H1 (cell line): ENCODE data around the gene SS18L1. TPM values are rescaled to one million over a fixed set of nuclear protein-coding genes. Genes with fewer than 3 reads are reported as not detected.

Experiments
- polyA plus RNA-seq, 7 experiments: library from polyadenylated mRNA; depleted of rRNA in 3 of 7; stranded (reverse) in 5 of 7; unstranded in 2 of 7; fragments of >200 nt in 5 of 7; fragments of 200-250 nt in 2 of 7; gene quantifications; 1 replicate in 5 of 7; 2 replicates in 1 of 7; 4 replicates in 1 of 7; pipeline versions ENCODE4 v1.2.1 to v1.2.3, GENCODE V29; 2011 to 2013; ENCODE audit warnings: missing spikeins in 2 of 7, mixed read lengths in 2 of 7
- total RNA-seq: library from RNA; stranded (reverse); fragmentation: NEBNext Ultra II Directional; extraction: Animal tissue kit (Norgen Biotek cat#: 25700); gene quantifications from 2 replicates; pipeline ENCODE4 v1.2.1, GENCODE V29; 2021
- TF ChIP-seq, protein P1 (sequence below): IDR thresholded peaks from 2 replicates; pipeline ENCODE4 v1.6.1; 2012; ENCODE audit warnings: inconsistent platforms

The SS18L1 gene
- total and polyA plus RNA-seq, 2 of the 8 experiments (the other 6 are each of a cell fraction or from before 2014, with no cell fraction given): 28.4 to 29.7 TPM

DNA sequence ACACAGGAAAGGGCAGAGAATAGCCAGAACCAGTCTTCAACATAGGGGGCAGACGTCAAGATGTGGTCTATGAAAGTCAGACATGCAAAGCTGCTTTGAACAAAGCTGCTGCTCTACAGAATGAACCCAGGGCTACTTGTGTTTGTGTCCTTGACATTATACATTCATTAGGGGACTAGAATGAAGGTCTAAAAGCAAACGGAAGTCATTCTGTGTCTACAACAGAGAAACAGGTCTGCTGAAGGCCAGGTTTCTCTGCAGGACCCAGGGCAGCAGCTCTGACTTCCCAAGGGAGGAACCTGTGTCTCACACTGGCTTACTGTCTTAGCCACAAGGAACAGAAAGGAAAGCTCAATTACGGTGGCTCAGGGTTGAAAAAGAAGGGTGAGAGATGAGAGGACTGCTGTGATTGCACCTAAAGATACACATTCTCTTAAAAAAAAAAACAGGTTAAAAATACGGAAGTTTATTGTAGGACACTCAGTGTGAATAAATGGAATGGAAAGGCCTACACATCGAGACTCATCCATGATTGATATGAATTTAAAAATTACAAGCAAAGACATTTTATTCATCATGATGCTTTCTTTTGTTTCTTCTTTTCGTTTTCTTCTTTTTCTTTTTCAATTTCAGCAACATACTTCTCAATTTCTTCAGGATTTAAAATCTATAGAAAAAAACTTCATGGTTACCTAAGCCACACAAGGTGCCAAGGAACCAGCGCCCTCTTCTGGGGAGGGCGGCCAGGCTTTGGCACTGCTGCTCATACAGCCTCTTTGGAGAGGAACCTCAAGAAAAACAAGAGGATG is 7.1 kb upstream of the SS18L1 start (continued):
- TF ChIP-seq, protein P1, sequence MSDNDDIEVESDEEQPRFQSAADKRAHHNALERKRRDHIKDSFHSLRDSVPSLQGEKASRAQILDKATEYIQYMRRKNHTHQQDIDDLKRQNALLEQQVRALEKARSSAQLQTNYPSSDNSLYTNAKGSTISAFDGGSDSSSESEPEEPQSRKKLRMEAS: no peak
